ENCODE data around the gene SARDH. TPM values are rescaled to one million over a fixed set of nuclear protein-coding genes. Genes with fewer than 3 reads are reported as not detected.
A peak's percentile ranks its signal among the peaks of the same experiment; 100 is the strongest.

SARDH gene
- total RNA-seq, 1 donor from 2014 or later: 12.9 TPM

GRCh38 chr9:133705576-133705975 lies 32.6 kb downstream of the SARDH start:
- Mint-ChIP-seq H3K27me3 (ENCODE audit: low read depth) (no peaks in the 10 kb centered on the region), H3K4me3 (no peak overlapping the region), H3K27ac (no peak overlapping the region), H3K4me1 (peaks cover 31% of the 10 kb centered on the region), H3K9me3 (no peaks in the 10 kb centered on the region), H3K36me3 (no peaks in the 10 kb centered on the region)
- DNase-seq (ENCODE audit: low spot score in 2 of 2, unreplicated experiment in 2 of 2): peak in 1 of 2 experiments; percentile 5
- TF ChIP-seq, protein P1, sequence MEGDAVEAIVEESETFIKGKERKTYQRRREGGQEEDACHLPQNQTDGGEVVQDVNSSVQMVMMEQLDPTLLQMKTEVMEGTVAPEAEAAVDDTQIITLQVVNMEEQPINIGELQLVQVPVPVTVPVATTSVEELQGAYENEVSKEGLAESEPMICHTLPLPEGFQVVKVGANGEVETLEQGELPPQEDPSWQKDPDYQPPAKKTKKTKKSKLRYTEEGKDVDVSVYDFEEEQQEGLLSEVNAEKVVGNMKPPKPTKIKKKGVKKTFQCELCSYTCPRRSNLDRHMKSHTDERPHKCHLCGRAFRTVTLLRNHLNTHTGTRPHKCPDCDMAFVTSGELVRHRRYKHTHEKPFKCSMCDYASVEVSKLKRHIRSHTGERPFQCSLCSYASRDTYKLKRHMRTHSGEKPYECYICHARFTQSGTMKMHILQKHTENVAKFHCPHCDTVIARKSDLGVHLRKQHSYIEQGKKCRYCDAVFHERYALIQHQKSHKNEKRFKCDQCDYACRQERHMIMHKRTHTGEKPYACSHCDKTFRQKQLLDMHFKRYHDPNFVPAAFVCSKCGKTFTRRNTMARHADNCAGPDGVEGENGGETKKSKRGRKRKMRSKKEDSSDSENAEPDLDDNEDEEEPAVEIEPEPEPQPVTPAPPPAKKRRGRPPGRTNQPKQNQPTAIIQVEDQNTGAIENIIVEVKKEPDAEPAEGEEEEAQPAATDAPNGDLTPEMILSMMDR (IDR thresholded peaks at IDR 0.05; ENCODE audit: unreplicated experiment): no peak

DNA sequence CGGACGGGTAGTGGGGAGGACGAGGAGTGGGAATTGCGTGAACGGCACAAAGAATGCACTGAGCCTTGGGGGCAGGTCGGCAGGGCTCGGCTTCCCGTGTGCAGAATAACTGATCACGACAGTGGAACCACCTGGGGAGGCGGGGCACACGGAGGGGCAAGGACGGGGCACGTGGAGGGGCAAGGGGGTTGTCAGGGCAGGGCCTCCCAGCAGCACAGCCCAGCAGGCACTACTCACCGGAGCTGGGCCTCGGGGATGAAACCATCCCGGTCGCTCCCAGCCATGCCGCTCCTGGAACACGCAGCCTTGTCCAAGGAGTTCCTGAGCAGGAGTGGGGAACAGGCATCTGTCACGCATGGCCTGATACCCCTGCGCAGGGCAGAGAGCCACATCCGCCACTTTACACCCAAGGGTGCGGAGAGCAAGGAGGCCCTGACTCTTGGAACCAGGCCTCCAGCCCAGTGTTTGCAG lies 33.4 kb downstream of the SARDH start:
- H3K27ac Mint-ChIP-seq: no peak overlapping the region
- TF ChIP-seq, protein P1 (IDR thresholded peaks at IDR 0.05; ENCODE audit: unreplicated experiment): no peak
- no peak for DNase-seq (ENCODE audit: low spot score in 2 of 2, unreplicated experiment in 2 of 2)
- H3K36me3 Mint-ChIP-seq: no peaks in the 10 kb centered on the region
- H3K27me3 Mint-ChIP-seq (ENCODE audit: low read depth): no peaks in the 10 kb centered on the region
- H3K4me3 Mint-ChIP-seq: no peak overlapping the region
- H3K4me1 Mint-ChIP-seq: peaks cover 29% of the 10 kb centered on the region
- no peaks in the 10 kb centered on the region for H3K9me3 Mint-ChIP-seq

- TF ChIP-seq, protein P1 (IDR thresholded peaks at IDR 0.05; ENCODE audit: unreplicated experiment): no peak
- peaks cover under 1% of the 10 kb centered on the region for H3K36me3 Mint-ChIP-seq
- H3K27me3 Mint-ChIP-seq (ENCODE audit: low read depth): no peaks in the 10 kb centered on the region
- H3K4me3 Mint-ChIP-seq: no peak overlapping the region
- DNase-seq (ENCODE audit: low spot score in 2 of 2, unreplicated experiment in 2 of 2): peak in 1 of 2 experiments; percentile 11
- peaks cover 23% of the 10 kb centered on the region for H3K4me1 Mint-ChIP-seq
- no peak overlapping the region for H3K27ac Mint-ChIP-seq
- no peaks in the 10 kb centered on the region for H3K9me3 Mint-ChIP-seq
These were observed 34.4 kb downstream of the SARDH start for GRCh38 chr9:133703591-133704399.

- Mint-ChIP-seq H3K4me1 (peaks cover 23% of the 10 kb centered on the region), H3K4me3 (no peak overlapping the region), H3K27ac (peak overlapping the region; percentile 59), H3K36me3 (peaks cover 1% of the 10 kb centered on the region), H3K9me3 (no peaks in the 10 kb centered on the region), H3K27me3 (ENCODE audit: low read depth) (no peaks in the 10 kb centered on the region)
- TF ChIP-seq, protein P1 (IDR thresholded peaks at IDR 0.05; ENCODE audit: unreplicated experiment): no peak
- DNase-seq (ENCODE audit: low spot score in 2 of 2, unreplicated experiment in 2 of 2): peak in 1 of 2 experiments; percentile 11
These were observed 35.2 kb downstream of the SARDH start for GRCh38 chr9:133702798-133703590.

- Mint-ChIP-seq H3K27me3 (ENCODE audit: low read depth) (no peaks in the 10 kb centered on the region), H3K4me1 (peaks cover 18% of the 10 kb centered on the region), H3K36me3 (peaks cover 1% of the 10 kb centered on the region), H3K9me3 (no peaks in the 10 kb centered on the region), H3K4me3 (no peak overlapping the region), H3K27ac (peak overlapping the region; percentile 59)
- TF ChIP-seq, protein P1 (IDR thresholded peaks at IDR 0.05; ENCODE audit: unreplicated experiment): no peak
- peak in 1 of 2 experiments; percentile 20 for DNase-seq (ENCODE audit: low spot score in 2 of 2, unreplicated experiment in 2 of 2)
These were observed 36.0 kb downstream of the SARDH start for GRCh38 chr9:133701981-133702797.

All from mesothelial cell of epicardium (in vitro differentiated cells).